K562 (cell line): Measurements from ENCODE around the gene RNF13. TPM values are rescaled to one million over a fixed set of nuclear protein-coding genes. Genes with fewer than 3 reads are reported as not detected.
A peak's percentile ranks its signal among the peaks of the same experiment; 100 is the strongest.

Experiments used
- BHLHE40 ChIP-seq: IDR thresholded peaks from 2 replicates; pipeline ENCODE4 v1.6.1; 2011; ENCODE audit warnings: low read length, improper control_type of control experiment
- BRF1 ChIP-seq: IDR thresholded peaks from 3 replicates; pipeline ENCODE4 v1.6.1; 2011; ENCODE audit warnings: borderline replicate concordance, mild to moderate bottlenecking; ENCODE audit not compliant: insufficient read length; ENCODE audit errors: extremely low read depth
- CBFB ChIP-seq: sonication (generic); formaldehyde crosslinking; IDR thresholded peaks from 2 replicates; pipeline ENCODE4 v1.4.0; 2020; ENCODE audit warnings: mild to moderate bottlenecking, missing genetic modification reagents
- ETV1 ChIP-seq: fragments of 450-650 bp; conservative IDR thresholded peaks from 2 replicates; pipeline ENCODE4 v1.6.1; 2016; ENCODE audit warnings: missing genetic modification characterization, control low read depth, low read depth, missing compliant biosample characterization
- FOS ChIP-seq: IDR thresholded peaks from 3 replicates; pipeline ENCODE4 v1.6.1; 2011; ENCODE audit not compliant: insufficient read length; ENCODE audit errors: extremely low read depth
- GTF2F1 ChIP-seq: IDR thresholded peaks from 2 replicates; pipeline ENCODE4 v1.6.1; 2011; ENCODE audit warnings: low read depth, low read length, improper control_type of control experiment
- NONO ChIP-seq, 2 experiments: fragments of 200-400 bp in 1 of 2; fragments of 450-650 bp in 1 of 2; formaldehyde crosslinking in 1 of 2; IDR thresholded peaks; 2 replicates each; pipeline ENCODE4 v1.6.1; 2017; ENCODE audit warnings: low read depth in 2 of 2, mild to moderate bottlenecking in 2 of 2, moderate library complexity in 2 of 2, low read length in 1 of 2
- NUFIP1 ChIP-seq: fragments of 450-650 bp; IDR thresholded peaks from 2 replicates; pipeline ENCODE4 v1.6.1; 2018; ENCODE audit not compliant: partially characterized antibody
- PCBP2 ChIP-seq: fragments of 200-400 bp; formaldehyde crosslinking; IDR thresholded peaks from 2 replicates; pipeline ENCODE4 v1.6.1; 2018; ENCODE audit warnings: low read length, low read depth, mild to moderate bottlenecking, moderate library complexity; ENCODE audit not compliant: poor library complexity, severe bottlenecking
- PHF20 ChIP-seq: fragments of 450-650 bp; IDR thresholded peaks from 2 replicates; pipeline ENCODE4 v1.6.1; 2018; ENCODE audit not compliant: partially characterized antibody
- PTBP1 ChIP-seq: fragments of 200-400 bp; formaldehyde crosslinking; IDR thresholded peaks from 2 replicates; pipeline ENCODE4 v1.6.1; 2017; ENCODE audit warnings: low read depth, low read length
- RBM15 ChIP-seq: fragments of 200-400 bp; formaldehyde crosslinking; IDR thresholded peaks from 2 replicates; pipeline ENCODE4 v1.6.1; 2018; ENCODE audit warnings: mild to moderate bottlenecking, low read length, moderate library complexity; ENCODE audit not compliant: insufficient read depth
- TSC22D4 ChIP-seq: fragments of 450-650 bp; IDR thresholded peaks from 2 replicates; pipeline ENCODE4 v1.6.1; 2016; ENCODE audit warnings: missing genetic modification characterization, missing biosample characterization, control low read depth
- U2AF2 ChIP-seq: fragments of 200-400 bp; formaldehyde crosslinking; optimal IDR thresholded peaks from 2 replicates; pipeline ENCODE3; 2017; ENCODE audit warnings: low read depth, mild to moderate bottlenecking, low read length
- ZC3H8 ChIP-seq: fragments of 450-650 bp; IDR thresholded peaks from 2 replicates; pipeline ENCODE4 v1.6.1; 2017
- ZFPM2 ChIP-seq: fragments of 250-450 bp; sonication (Bioruptor Pico); IDR thresholded peaks from 2 replicates; pipeline ENCODE4 v1.5.1; 2022; ENCODE audit warnings: mild to moderate bottlenecking
- ZNF696 ChIP-seq: fragments of 250-450 bp; sonication (Bioruptor Pico); conservative IDR thresholded peaks from 2 replicates; pipeline ENCODE4 v1.4.0; 2020; ENCODE audit warnings: mild to moderate bottlenecking, moderate library complexity
- polyA plus RNA-seq, 8 experiments: library from polyadenylated mRNA; depleted of rRNA in 4 of 8; stranded (reverse) in 5 of 8; unstranded in 3 of 8; fragments of >200 nt; fragmentation: Nextera tagmentation in 2 of 8; fragmentation: Illumina TruSeq in 1 of 8; extraction: Ambion mirVana in 2 of 8; extraction: Trizol in 1 of 8; gene quantifications; 2 replicates each; pipeline versions ENCODE4 v1.2.1 to v1.2.3, GENCODE V29; 2011 to 2014; ENCODE audit warnings: inconsistent platforms in 1 of 8, missing spikeins in 1 of 8
- total RNA-seq, 7 experiments: library from RNA; depleted of rRNA in 6 of 7; stranded (reverse); fragments of >200 nt in 6 of 7; fragmentation: Illumina TruSeq in 2 of 7; extraction: Trizol in 2 of 7; gene quantifications; 2 replicates each; pipeline versions ENCODE4 v1.2.1 to v1.2.3, GENCODE V29; 2011 to 2021; ENCODE audit warnings: low replicate concordance in 1 of 7
- TF ChIP-seq, protein P1 (sequence below), 3 experiments: fragments of 200-800 bp in 1 of 3; fragments of 250-450 bp in 1 of 3; fragments of 450-650 bp in 1 of 3; sonication (Bioruptor Pico) in 1 of 3; sonication (Bioruptor generic) in 1 of 3; formaldehyde crosslinking in 1 of 3; IDR thresholded peaks; 2 replicates each; pipeline versions ENCODE4 v1.6.1 to v1.8.0; 2016 to 2022; ENCODE audit warnings: mild to moderate bottlenecking in 2 of 3, missing genetic modification characterization in 2 of 3, missing compliant biosample characterization in 1 of 3, moderate library complexity in 1 of 3
- TF ChIP-seq, protein P2 (sequence below): conservative IDR thresholded peaks from 2 replicates; pipeline ENCODE4 v1.6.1; 2011; ENCODE audit warnings: low read depth, mild to moderate bottlenecking, low read length; ENCODE audit not compliant: control insufficient read depth
- TF ChIP-seq, protein P3 (sequence below), 3 experiments: fragments of 200-800 bp in 1 of 3; sonication (Bioruptor generic) in 1 of 3; sonication (generic) in 1 of 3; formaldehyde crosslinking in 1 of 3; IDR thresholded peaks; 2 replicates each; pipeline versions ENCODE4 v1.6.1 to v1.8.0; 2016 to 2022; ENCODE audit warnings: mild to moderate bottlenecking in 2 of 3, missing compliant biosample characterization in 2 of 3, missing genetic modification characterization in 2 of 3, missing genetic modification reagents in 1 of 3

The RNF13 gene
- total and polyA plus RNA-seq, 9 of the 15 experiments (the other 6 are each of a cell fraction or from before 2014, with no cell fraction given): 12.7 to 35.8 (median 18.9) TPM

DNA sequence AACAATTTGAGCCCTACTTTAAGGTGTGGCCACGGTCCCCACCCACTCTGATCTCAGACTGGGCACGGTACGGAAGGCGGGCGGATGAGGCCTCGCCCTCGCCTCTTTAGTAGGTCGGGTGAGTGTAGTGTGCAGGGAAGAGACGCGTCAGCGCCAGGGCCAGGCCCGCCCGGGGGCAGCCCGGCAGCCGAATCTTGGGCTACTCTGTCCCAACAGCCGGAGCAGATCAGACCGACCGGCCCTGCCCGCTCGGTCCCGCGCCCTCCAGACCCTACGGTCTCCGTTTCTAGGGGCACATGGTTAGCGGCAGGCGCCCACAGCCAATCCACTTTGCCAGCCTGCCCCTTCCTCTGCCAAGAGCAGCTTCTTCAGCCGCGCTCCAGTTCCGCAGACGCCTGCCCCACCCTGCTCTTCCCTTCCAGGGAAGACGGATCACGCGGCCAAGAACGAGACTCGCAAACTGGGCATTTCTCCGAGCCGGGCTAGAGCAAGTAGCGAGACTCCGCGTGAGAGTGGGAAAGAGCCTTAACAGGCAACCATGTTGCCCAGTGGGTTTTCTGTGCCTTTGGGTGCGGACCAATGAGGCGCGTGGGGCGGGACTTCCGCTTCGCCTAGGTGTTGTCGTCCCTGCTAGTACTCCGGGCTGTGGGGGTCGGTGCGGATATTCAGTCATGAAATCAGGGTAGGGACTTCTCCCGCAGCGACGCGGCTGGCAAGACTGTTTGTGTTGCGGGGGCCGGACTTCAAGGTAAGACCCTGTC lies at the start of gene RNF13 (continued):
- TF ChIP-seq, protein P1, sequence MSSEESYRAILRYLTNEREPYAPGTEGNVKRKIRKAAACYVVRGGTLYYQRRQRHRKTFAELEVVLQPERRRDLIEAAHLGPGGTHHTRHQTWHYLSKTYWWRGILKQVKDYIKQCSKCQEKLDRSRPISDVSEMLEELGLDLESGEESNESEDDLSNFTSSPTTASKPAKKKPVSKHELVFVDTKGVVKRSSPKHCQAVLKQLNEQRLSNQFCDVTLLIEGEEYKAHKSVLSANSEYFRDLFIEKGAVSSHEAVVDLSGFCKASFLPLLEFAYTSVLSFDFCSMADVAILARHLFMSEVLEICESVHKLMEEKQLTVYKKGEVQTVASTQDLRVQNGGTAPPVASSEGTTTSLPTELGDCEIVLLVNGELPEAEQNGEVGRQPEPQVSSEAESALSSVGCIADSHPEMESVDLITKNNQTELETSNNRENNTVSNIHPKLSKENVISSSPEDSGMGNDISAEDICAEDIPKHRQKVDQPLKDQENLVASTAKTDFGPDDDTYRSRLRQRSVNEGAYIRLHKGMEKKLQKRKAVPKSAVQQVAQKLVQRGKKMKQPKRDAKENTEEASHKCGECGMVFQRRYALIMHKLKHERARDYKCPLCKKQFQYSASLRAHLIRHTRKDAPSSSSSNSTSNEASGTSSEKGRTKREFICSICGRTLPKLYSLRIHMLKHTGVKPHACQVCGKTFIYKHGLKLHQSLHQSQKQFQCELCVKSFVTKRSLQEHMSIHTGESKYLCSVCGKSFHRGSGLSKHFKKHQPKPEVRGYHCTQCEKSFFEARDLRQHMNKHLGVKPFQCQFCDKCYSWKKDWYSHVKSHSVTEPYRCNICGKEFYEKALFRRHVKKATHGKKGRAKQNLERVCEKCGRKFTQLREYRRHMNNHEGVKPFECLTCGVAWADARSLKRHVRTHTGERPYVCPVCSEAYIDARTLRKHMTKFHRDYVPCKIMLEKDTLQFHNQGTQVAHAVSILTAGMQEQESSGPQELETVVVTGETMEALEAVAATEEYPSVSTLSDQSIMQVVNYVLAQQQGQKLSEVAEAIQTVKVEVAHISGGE (CRISPR knock-in tag; IDR thresholded peaks at IDR 0.05): peak in 1 of 3 experiments; percentile 69; a peak in 2 of 6 replicates
- no peak for TF ChIP-seq ZNF696 (CRISPR knock-in tag)
- TF ChIP-seq TSC22D4 (tag): no peak
- TF ChIP-seq PCBP2: no peak
- no peak for TF ChIP-seq RBM15
- no peak for TF ChIP-seq U2AF2
- 0 out of 2 replicates have a peak, but pooled peaks have one; percentile 7 for TF ChIP-seq BHLHE40
- TF ChIP-seq GTF2F1: no peak
- TF ChIP-seq CBFB (CRISPR knock-in tag): no peak
- TF ChIP-seq ZFPM2 (CRISPR knock-in tag): no peak
- TF ChIP-seq ZC3H8: no peak
- no peak for TF ChIP-seq BRF1
- TF ChIP-seq, protein P2, sequence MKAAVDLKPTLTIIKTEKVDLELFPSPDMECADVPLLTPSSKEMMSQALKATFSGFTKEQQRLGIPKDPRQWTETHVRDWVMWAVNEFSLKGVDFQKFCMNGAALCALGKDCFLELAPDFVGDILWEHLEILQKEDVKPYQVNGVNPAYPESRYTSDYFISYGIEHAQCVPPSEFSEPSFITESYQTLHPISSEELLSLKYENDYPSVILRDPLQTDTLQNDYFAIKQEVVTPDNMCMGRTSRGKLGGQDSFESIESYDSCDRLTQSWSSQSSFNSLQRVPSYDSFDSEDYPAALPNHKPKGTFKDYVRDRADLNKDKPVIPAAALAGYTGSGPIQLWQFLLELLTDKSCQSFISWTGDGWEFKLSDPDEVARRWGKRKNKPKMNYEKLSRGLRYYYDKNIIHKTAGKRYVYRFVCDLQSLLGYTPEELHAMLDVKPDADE: no peak
- TF ChIP-seq PTBP1: no peak
- 0 out of 2 replicates have a peak, but pooled peaks have one; percentile 19 for TF ChIP-seq ETV1
- TF ChIP-seq, protein P3, sequence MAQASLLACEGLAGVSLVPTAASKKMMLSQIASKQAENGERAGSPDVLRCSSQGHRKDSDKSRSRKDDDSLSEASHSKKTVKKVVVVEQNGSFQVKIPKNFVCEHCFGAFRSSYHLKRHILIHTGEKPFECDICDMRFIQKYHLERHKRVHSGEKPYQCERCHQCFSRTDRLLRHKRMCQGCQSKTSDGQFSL (CRISPR knock-in tag; IDR thresholded peaks at IDR 0.05): no peak
- TF ChIP-seq, protein P3 (tag; IDR thresholded peaks at IDR 0.05): no peak
- no peak for TF ChIP-seq NUFIP1
- no peak for TF ChIP-seq NONO (IDR thresholded peaks at IDR 0.05; ENCODE audit: low read depth in 2 of 2, low read length in 1 of 2)
- peak; percentile 99 for TF ChIP-seq FOS
- TF ChIP-seq PHF20: peak; percentile 34
